GM18519 (cell line): ENCODE results near the gene RBKS.

ENCODE experiments used
- ATAC-seq: cut with Tn5 transposase; IDR thresholded peaks from one replicate; pipeline ENCODE4 v1.9.1; 2021; ENCODE audit warnings: mild to moderate bottlenecking, moderate library complexity; ENCODE audit not compliant: unreplicated experiment, low FRiP score

RBKS gene

GRCh38 chr2:27838502-27838901 lies 51.7 kb downstream of the RBKS start:
- ATAC-seq, result no peak

- no peak for ATAC-seq
Observed at GRCh38 chr2:27833931-27834330, 56.3 kb downstream of the RBKS start.

- no peak for ATAC-seq
Observed at GRCh38 chr2:27832396-27832795, 57.8 kb downstream of the RBKS start.

DNA sequence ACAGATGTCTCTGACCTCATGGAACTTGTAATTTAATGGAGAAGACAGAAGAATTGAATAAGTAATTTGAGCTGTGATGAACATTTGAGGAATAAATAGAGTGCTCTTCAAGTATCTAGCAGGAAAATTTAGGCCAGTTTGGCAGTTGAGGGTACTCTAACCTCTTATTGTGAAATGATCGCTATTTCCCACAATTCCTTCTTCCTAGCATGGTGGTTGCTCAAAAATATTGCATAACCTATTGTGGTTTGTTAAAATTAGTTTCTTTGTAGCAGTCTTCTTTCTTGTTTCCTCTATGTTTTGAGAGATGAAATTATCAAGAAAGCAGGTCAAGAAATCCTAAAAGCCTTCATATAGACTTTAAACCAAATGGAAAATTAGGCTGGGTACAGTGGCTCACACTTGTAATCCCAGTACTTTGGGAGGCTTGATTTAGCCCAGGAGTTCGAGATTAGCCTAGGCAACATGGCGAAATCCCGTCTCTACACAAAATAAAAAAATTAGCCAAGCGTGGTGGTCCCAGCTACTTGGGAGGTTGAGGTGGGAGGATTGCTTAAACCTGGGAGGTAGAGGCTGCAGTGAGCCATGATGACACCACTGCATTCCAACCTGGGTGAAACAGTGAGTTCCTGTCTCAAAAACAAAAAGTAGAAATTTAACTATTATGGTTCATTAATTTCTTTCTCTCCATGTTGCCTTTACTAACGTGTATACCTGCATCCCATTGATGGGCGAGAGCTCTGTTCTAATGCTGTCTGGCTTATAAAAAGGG lies 58.7 kb downstream of the RBKS start:
- no peak for ATAC-seq

- no peak for ATAC-seq
Observed at GRCh38 chr2:27830656-27831055, 59.5 kb downstream of the RBKS start.

- ATAC-seq, result no peak
Observed at GRCh38 chr2:27829791-27830190, 60.4 kb downstream of the RBKS start.

DNA sequence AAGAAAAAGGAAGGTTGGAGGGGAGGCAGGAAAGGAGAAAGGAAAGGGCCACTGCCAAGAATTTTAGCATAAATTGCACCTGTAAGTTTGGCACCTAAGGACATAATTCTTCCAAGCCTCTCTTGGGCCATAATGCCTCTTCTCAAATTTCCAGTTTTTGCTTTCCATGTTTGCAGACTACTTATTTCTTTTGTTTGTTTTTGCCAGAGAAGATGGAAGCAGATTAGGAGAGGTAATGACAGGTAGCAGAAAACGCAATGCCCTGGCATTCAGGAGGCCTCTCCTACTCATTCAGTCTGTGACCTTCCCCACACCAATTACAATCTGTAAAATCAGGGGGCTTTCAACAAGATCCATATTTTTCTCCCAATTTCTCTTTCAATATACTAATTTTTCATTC lies 61.9 kb downstream of the RBKS start:
- no peak for ATAC-seq

GRCh38 chr2:27824401-27824800 lies 65.8 kb downstream of the RBKS start:
- no peak for ATAC-seq

- ATAC-seq, result no peak
Observed at GRCh38 chr2:27823569-27823968, 66.6 kb downstream of the RBKS start.

- ATAC-seq, result no peak
Observed at GRCh38 chr2:27823135-27823534, 67.1 kb downstream of the RBKS start.

DNA sequence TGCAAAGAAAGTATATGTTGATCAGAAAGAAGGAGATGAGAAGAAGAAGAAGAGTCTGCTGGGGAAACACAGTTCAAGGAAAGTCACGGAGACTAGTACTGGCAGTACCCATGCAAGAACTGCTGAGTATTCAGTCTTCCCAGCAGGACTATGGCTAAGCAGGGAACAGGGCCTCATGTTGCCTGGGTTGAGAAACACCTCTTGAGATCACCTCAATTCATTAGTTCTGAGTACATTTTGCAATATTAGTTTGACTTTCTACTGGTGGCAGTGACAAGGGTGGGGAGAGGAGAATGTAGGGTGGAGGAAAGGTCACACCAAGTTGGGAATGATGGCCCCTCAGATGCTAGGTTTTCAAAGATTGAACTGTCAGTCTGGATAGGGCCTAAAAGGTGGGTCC lies 68.1 kb downstream of the RBKS start:
- no peak for ATAC-seq

DNA sequence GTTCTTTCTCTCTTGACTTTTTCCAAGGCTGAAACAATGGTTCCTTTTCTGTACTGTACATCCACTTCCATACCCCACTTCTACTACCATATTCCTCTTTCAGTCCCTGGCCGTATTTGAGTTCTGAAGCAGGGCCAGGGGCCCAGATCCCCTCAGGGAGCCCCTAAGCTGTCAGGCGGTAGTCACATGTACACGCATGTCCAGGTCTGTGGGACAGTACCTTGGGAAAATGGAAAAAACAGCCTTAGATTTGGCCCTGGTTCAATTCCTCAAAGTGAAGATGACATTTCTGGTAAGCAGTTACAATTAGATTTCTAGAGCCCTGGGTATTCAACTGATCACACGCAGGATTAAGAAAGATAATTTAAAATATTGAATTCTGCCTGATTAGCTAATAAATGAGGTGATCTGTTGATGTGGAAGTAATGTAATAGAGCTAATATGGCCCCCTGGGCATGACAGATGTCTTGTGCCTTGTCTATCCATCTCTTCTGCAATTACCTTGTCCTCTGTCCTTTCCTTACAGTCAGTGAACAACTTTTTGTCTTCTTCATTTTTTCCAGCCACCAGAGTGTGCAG lies 74.2 kb downstream of the RBKS start:
- no peak for ATAC-seq

DNA sequence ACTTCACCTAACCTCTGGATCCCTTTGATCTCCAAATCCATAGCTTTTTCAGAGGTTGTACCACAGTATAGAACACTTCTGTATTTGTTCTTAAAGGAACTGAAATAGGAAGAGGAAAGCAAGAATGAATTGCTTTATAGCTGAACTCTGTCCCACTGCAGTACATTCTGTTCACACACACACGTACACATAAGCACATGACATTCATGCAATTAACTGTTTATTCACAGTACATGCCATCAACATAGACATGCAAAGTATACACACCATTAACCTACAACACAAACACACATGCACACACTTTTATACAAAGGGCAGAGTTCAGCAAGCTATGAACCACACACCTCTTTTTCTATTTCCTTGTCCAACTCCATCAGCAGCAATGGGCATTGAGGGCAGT lies 75.4 kb downstream of the RBKS start:
- ATAC-seq, result no peak

DNA sequence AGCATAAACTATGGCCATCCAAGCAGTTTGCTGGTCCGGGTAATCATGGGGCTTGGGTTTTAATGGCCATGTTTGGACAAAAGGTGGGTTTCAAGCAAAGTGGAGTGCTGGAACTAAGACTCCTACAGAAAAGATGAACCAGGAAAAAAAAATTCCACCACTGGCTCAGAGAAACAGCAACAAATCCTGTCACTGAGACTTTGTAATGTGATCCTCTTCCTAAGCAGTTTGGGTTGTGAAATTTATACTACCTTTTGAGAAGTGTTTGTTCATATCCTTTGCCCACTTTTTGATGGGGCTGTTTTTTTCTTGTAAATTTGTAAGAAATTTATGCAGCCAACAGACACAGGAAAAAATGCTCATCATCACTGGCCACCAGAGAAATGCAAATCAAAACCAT lies 78.4 kb downstream of the RBKS start:
- ATAC-seq, result no peak

GRCh38 chr2:27810455-27810854 lies 79.7 kb downstream of the RBKS start:
- no peak for ATAC-seq

GRCh38 chr2:27809761-27810241 lies 80.4 kb downstream of the RBKS start:
- ATAC-seq, result no peak

DNA sequence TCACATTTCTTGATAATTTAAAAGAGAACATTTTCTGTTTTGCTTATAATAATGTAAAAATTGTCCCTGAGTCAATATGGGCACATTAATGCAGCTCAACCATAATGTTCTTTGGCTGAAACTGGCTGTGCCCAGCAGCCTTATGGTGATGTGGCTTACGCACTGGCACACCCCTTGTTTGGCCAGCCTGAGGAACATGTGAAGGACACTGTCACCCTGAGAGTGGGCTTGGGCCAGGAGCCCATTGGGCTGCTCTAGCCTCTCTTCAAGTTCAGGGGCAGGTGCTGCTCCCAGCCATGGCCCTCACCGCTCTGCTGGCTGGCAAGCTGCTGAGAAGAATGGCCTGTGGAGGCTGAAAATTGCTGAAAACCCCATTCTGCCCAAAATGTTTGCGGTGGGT lies 81.2 kb downstream of the RBKS start:
- ATAC-seq, result no peak

GRCh38 chr2:27808418-27808817 lies 81.8 kb downstream of the RBKS start:
- no peak for ATAC-seq

DNA sequence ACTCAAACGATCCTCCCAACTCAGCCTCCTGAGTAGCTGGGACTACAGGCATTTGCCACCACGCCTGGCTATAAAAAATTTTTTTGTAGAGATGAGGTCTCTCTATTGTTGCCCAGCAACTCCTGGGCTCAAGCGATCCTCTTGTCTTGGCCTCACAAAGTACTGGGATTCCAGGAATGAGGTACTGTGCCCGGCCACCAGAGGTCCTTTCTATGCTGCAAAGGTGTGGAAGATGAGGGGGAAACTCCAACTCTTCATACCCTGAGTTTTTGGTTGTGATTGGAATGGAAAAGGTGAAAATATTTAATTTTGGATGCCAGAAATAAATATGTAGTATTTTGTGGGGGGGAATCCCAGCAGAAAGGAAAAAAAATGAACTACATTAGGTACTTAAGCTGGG lies 82.7 kb downstream of the RBKS start:
- ATAC-seq, result no peak

DNA sequence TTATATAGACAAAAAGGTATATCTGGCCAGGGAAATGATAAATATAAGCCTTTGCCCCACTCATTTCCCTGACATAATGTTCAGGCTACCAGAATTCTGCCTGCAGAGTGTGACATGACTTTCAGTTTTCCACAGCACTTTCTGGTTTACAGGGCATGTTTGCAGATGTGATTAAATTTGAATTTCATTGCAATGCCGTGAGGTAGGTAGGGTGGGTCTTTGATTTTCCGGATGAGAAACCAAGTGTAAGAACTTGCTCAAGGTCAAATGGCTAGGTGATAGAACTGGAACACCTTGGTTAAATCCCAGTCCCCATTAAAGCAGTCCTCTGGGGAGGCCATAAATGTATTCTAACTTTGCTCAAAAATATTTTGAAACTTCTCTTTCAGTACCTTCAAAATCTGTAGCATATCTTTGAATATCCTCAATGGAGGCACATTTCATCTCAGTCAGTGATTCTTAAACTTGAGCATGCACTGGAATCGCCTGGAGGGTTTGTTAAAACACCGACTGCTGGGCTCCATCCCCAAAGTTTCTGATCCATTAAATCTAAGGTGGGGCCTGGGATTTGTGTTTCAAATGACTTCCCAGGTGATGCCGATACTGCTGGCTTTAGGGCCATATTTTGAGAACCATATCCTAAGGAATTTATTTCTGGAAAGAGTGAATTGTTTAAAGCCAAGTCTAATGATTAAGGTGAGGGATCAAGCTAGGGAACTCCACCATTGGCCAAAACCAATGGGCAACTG lies 83.7 kb downstream of the RBKS start:
- ATAC-seq, result no peak

GRCh38 chr2:27805180-27805579 lies 85.0 kb downstream of the RBKS start:
- ATAC-seq, result no peak

DNA sequence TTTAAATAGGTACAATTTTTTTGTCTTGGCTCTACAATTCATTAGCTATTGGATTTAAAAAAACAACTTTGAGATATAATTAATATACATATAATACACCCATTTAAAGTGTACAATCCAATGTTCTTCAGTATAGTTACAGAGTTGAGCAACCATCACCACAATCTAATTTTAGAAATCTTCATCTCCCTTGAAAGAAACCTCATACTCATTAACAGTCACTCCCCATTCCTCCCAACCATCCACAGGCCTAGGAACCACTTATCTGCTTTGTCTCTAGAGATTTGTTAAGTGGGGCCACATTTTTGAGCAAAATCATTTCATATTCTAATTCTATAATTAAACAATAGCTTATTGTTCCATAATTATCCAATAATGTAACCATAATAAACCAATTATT lies 86.0 kb downstream of the RBKS start:
- ATAC-seq, result no peak
